Stimulated activated CD4-positive, alpha-beta T cell treated with anti-CD3 and anti-CD28 coated beads, Interleukin-12 subunit alpha, Interleukin-12 subunit beta, amount 100 ng/mL, for 4 hours (primary cell): Measurements from ENCODE around the gene VRTN.
"Not testable (repeated sequence)": the region's sequence is repeated elsewhere in the genome, so short reads cannot be mapped to it uniquely, and the experiment has no call there.

Experiments
- DNase-seq: peaks from one replicate; pipeline ENCODE4 v3.0.0-alpha.2; 2020

Gene VRTN, protein sequence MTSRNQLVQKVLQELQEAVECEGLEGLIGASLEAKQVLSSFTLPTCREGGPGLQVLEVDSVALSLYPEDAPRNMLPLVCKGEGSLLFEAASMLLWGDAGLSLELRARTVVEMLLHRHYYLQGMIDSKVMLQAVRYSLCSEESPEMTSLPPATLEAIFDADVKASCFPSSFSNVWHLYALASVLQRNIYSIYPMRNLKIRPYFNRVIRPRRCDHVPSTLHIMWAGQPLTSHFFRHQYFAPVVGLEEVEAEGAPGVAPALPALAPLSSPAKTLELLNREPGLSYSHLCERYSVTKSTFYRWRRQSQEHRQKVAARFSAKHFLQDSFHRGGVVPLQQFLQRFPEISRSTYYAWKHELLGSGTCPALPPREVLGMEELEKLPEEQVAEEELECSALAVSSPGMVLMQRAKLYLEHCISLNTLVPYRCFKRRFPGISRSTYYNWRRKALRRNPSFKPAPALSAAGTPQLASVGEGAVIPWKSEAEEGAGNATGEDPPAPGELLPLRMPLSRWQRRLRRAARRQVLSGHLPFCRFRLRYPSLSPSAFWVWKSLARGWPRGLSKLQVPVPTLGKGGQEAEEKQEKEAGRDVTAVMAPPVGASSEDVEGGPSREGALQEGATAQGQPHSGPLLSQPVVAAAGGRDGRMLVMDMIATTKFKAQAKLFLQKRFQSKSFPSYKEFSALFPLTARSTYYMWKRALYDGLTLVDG

DNA sequence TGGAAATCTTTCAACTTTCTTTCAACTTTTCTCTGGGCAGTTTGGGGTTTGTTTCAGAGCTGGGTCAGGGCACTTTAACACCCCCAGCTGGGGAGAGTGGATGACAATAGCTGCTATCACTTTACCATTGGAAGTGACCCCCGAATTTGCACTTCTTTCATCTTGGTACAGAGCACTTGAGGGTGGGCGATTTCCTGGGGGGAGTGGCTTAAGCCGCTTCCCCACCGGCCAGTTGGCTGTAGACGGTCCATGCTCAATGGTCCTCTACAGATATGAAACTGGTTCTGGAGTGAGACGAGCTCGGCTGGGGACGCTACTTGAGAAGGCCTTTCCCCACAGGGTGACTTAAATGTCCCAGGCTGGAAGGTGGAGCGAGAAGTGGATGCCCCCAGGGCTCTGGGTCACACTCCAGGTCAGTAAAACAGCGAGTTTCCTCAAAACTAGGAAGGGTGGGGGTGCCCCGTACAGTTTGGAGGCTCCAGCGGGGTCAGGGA, at the start of gene VRTN:
VRTN (plus strand) TSS at position 231 of the 494 bp plus-strand sequence. CDS start 8,313 bp downstream, outside the sequence.
- DNase-seq, result no peak

DNA sequence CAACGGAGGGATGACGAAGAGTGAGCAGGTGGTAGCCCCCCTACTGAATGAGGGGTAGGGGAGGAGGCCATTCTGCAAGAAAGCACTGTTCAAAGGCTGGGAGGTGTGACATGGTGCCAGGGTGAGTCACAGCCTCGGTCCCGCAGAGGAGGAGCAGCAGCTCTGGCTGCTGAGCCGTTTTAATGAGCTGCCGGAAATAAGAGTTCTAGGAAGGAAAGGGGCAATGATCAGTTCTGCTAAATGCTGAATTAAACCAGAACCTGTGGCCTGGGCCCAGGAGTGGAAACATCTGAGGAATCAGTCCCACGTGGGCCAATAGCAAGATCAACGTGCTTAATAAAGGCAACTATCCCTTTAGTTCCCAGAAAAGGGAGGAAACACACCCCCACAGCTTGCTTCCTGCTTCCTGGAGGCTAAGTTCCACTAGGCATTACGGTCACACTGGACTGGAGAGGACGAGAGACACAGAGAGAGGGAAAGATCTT, 49.2 kb upstream of the VRTN start:
- DNase-seq, result no peak

DNA sequence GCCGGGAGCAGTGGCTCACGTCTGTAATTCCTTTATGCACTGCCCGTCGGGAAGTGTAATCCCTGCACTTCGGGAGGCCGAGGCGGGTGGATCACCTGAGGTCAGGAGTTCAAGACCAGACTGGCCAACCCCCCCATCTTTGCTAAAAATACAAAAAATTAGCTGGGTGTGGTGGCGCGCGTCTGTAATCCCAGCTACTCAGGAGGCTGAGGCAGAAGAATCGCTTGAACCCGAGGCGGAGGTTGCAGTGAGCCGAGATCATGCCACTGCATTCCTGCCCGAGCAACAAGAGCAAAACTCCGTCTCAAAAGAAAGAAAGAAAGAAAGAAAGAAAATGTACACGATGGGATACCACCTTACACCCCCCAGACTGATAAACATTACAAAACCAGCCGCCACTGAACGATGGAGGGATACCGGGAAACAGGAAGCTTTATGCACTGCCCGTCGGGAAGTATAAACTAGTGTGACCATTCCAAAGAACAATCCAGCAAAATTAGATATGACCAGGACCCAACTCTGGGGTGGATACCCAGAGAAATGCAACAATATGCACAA, 46.6 kb upstream of the VRTN start:
- no peak for DNase-seq

DNA sequence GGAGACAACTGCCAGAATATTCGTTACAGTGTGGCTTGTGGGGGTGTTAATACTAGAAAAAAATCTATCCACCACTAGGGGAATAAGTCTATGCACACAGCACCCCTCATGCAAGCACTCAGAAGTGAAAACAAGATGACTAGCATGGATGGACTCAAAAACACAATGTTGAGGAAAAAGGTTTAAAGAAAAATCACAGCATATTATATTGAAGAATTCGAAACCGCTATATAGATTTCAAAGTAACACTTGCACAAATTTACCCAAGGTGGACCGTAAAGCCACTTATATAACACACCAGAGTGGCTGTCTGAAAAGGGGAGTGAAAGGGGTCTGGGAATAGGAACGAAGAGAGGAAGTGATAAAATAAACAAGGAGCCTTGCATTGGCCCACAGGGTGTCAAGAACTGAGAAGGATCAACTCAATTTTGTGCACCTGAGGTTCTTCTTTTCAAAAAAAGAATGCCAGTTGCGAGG, 46.1 kb upstream of the VRTN start:
- no peak for DNase-seq

DNA sequence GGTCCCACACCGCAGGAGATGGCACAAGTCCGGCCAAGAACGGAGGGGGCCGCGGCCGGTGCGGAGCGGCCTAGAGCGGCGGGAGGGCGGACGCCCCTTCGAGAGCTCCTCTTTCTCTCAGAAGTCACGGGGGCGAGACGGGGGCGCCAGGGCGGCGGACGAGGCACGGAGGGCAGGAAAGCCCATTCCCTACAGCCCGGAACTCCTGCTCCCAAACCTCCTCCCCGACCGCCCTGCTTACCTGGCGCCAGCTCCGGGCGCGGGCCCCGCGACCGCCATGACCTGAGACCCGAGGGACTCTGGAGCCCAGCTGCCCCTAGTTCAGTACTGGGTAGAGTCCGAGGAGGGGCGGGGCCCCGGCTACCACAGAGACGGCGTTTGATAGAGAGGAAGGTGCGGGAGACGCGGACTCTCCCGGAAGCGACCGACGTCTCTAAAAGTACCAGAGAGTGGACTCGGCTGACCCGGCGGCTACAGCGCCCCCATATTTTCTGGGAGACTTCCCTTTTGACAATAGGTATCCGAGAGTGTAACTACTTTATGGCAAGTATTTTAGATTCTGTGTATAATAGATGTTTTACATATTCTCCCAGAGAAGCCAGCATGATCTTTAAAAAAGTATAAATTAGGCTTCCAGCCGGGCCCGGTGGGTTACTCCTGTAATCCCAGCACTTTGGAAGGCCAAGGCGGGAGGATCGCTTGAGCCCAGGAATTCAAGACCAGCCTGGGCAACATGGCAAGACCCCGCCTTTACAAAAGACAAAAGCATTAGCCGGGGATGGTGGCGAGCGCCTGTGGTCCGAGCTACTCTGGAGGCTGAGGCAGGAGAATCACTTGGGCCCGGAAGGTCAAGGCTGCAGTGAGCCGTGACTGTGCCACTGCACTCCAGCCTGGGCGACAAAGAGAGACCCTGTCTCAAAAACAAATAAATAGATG, 45.4 kb upstream of the VRTN start, which contains the start of gene ABCD4:
ABCD4 (minus strand) TSS at position 301 of the 936 bp plus-strand sequence; CDS start at position 279, 22 bp downstream.
- peak; percentile 80 for DNase-seq

DNA sequence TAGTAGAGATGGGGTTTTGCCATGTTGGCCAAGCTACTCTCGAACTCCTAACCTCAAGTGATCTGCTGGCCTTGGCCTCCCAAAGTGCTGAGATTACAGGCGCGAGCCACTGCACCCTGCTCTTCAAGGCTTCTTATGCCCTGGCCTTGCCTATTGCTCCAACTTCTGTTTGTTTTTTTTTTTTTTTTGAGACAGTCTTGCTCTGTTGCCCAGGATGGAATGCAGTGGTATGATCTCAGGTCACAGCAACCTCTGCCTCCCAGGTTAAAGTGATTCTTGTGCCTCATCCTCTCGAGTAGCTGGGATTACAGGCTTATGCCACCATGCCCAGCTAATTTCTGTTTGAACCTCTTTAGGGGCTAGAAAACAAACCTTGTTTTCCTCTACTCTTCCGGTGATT, 39.6 kb upstream of the VRTN start:
- no peak for DNase-seq

DNA sequence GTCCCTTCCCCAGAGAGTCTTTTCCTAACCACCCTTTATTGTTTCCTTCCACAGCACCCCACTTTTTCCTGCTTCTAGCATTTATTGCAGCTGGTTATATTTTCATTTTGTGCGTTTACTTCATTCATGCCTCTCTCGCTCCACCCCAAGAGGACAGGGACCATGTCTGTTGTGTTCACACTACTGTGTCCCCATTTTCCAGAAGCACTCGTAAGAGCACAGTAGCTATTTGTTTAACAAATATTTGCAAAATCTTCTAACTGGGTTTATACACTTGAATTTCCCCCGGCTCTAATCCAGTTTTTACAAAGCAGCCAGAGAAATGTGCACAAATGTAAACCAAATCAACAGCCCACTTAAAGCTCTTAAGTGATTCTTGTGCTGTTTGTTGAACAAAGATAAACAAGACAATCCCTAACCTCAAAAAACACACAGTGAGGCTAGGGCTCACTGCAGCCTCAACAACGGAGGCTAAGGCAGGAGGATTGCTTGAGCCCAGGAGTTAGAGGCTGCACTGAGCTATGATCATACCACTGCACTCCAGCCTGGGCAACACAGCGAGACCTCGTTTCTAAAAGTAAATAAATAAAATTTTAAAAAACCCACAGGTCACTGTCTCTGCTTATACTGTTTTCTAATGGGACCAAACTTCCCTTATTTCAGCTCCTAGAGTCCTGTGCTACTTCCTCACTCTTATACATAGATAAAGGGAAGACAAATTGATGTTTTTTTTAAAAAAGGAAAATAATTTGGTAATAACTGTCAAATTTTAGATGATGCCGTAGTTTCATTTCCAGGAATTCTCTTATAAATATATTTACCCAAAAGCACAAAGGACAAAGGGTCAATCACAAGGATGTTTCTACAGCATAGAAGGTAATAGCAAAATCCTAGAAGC, 38.9 kb upstream of the VRTN start:
- DNase-seq, result no peak

DNA sequence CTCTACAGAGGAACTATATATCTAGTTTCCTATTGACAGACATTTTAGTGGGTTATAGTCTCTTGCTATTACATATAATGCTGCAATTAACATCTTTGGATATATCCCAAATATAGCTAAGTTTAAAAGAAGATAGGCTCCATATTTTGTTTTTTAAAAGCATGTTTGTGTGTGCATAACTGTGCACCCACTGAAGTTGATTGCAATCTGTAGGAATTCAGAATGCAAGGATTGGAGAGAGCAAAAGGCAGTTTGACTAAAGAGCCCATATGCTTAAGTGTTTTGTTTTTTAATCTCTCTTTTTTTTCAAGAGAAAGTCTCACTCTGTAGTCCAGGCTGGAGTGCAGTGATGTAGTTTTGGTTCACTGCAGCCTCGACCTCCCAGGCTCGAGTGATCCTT, 36.1 kb upstream of the VRTN start:
- no peak for DNase-seq

DNA sequence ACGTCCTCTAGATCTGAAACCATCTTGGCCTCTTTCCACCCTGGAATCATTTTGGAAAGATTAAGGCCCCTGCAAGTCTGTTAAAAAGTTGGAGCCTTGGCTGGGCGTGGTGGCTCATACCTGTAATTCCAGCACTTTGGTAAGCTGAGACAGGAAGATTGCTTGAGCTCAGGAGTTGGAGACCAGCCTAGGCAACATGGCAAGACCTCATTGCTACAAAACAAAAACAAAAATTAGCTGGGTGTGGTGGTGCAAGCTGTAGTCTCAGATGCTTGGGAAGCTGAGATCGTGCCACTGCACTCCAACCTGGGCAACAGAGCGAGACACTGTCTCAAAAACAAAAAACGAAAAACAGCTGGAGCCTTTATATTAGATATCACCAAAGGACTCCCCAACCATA, 34.7 kb upstream of the VRTN start:
- DNase-seq, result no peak

DNA sequence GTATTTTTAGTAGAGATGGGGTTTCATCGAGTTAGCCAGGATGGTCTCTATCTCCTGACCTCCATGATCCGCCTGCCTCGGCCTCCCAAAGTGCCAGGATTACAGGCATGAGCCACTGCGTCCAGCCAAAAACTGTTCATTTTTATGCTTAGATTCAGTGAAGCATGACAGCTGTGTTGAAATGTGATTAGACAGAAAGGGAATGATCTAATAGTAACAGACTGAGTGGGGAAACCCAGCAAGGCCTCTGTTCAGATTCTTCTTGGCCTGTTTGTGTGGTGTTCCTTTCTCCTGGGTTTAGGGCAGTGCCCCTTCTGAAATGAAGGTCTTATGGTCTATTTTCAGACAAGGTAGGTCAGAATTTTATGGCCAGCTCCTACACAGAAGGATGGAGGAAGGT, 33.7 kb upstream of the VRTN start:
- no peak for DNase-seq

DNA sequence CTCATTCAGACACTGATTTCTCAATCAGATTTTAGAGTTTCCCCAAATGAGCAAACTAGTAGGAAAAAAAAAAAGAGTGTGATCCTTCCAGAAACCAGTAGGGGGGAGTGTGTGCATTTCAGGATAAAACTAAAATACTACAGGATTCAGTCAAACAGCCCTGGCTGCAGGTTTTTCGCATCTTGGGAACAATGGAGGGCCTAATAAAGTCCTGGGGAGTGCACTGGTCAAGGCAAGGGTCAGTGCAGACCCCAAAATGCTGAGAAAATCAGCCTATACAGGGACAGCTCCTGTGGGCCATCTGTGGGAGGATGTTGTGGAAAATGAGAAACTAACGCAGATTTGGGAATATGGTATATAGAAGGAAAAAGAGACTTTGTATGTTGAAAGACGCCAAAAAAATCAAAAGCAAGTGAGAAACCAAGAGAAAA, 23.3 kb upstream of the VRTN start:
- no peak for DNase-seq

DNA sequence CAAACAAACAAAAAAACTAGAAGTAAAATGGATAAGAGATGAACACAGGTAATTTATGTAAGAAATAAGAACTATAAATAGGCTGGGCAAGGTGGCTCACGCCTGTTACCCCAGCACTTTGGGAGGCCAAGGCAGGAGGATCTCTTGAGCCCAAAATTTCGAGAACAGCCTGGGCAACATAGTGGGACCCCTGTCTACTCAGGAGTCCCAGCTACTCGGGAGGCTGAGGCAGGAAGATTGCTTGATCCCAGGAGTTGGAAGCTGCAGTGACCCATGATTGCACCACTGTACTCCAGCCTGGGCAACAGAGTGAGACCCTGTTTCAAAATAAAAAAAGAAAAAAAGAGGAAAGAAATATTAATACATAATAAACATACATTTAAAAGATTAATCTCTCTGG, 22.8 kb upstream of the VRTN start:
- no peak for DNase-seq

DNA sequence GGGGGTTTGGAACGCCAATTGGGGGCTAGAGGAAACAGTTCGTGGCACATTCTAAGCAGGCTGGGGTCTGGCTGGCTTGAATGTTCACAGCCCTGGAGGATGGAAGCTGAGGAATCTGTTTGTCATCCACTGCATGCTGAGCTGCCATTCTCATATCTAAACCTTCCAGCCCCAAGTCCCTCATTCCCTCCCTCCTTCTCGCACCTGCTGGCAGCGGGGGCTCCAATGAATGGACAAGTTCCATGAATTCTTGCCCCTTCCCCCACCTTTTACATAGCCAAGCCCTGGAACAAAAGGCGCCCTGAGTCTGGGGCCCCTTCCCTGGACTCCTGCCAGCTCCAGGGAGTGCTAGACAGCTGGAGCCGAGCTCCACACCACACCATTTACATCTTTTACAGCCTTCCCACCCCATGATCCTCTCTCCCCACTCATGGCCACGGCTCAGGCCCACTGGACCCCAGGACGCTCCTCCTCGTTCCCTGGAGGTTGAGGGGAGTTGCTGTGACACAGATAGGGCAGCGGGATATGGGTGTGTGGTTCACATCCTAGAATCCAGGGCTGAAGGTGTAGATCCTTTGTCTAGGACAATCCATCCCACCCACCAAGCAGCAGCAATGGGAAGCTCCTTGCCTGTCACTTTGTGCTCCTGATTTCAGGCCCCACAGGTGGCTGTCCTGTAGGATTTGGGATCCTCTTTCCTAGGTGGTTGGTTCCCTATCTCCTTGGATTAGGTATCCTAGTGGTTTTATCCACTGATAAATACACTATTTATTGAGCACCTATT, 21.7 kb upstream of the VRTN start:
- DNase-seq, result no peak

DNA sequence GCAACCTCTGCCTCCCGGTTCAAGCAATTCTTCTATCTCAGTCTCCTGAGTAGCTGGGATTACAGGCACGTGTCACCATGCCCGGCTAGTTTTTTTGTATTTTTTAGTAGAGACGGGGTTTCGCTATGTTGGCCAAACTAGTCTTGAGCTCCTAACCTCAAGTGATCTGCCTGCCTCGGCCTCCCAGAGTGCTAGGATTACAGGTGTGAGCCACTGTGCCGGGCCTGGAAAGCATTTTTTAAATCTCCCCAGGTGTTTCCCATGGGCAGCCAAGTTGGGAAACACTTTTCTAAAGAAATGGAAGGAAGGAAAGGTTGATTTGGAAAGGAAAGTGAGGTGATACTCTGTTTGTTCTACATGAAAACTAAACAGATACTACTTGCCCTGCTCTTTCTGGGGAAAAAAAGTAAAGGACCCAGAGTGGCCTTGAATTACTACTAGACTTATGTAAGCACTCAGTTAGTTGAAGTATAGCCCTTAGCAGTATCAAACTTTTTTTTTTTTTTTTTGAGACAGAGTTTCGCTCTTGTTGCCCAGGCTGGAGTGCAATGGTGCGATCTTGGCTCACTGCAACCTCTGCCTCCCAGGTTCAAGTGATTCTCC, 18.2 kb upstream of the VRTN start:
- not testable (repeated sequence) for DNase-seq

DNA sequence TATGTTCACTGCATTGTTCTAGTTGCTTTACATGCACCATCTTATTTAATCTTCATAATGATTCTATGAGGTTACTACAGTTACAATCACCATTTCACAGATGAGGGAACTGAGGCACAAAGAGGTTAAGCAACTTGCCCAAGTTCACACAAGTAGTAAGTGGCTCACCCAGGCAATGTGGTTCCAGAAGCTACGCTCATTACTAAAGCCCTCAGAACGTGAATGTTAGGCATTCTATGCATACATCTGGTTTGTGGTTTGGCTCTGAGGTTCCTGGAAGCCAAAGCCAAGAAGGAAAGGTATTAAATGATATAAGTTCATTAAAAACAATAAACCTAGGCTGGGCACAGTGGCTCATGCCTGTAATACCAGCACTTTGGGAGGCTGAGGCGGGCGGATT, 14.4 kb upstream of the VRTN start:
- no peak for DNase-seq

DNA sequence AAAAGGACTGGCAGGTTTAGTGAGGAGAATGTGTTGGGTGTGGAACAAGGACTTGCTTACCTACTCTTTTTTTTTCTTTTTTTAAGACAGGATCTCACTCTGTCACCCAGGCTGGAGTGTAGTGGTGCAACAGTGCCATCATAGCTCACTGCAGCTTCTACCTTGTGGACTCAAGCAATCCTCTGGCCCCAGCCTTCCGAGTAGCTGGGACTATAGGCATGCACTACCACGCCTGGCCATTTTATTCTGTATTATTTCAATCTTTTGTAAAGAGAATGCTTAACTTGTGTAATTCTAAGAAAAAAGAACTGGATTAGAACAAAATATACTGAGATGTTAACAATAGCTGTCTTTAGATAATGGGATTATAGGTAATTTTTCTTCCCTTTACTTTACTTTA, 1.9 kb upstream of the VRTN start:
- no peak for DNase-seq

DNA sequence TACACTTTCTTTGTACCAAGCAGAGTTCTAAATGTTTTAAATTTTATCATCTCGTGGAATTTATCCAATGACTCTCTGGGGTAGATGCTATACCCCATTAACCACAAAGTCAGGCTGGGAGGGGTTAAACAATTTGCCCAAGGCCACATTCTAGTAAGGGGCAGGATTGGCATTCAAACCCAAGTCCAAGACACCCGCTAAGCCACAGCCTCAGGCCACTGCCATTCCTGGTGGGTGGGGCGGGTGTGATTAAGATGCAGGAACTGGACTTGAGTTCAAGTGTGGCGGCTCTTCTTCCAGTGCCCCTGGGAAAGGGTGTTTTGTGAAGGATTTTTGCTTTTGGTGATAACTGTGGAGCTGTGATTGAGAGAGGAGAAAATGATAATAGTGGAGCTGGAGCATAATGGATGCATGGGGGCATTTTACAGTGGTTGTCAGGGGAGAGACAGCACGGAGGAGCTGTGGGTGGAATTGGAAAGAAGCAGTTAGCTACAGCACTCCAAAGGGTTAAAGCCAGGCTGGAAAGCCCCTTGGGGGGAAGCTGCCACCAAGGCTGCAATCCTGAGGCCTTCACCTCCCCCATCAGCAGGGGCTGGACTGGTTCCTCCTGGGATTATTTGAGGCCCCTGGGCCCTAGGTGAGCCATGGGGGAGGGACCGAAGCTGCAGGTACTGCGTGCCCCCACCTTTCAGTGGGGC, 1.0 kb upstream of the VRTN start:
- no peak for DNase-seq

DNA sequence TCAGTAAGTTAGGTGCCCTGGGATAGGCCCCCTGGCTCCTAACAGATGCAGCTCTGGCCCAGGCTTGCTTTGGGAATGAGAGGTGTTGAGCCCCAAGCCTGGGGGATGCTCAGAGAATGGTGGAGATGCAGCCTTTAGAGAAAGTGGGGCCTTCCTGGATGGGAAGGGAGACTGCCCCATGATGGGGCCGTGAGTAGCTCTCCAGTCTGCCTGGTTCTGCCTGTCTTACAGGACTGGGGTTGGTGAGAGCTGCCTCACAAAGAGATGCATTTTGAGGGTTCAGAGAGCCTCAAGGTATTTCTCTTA, 523 bp upstream of the VRTN start:
- no peak for DNase-seq

DNA sequence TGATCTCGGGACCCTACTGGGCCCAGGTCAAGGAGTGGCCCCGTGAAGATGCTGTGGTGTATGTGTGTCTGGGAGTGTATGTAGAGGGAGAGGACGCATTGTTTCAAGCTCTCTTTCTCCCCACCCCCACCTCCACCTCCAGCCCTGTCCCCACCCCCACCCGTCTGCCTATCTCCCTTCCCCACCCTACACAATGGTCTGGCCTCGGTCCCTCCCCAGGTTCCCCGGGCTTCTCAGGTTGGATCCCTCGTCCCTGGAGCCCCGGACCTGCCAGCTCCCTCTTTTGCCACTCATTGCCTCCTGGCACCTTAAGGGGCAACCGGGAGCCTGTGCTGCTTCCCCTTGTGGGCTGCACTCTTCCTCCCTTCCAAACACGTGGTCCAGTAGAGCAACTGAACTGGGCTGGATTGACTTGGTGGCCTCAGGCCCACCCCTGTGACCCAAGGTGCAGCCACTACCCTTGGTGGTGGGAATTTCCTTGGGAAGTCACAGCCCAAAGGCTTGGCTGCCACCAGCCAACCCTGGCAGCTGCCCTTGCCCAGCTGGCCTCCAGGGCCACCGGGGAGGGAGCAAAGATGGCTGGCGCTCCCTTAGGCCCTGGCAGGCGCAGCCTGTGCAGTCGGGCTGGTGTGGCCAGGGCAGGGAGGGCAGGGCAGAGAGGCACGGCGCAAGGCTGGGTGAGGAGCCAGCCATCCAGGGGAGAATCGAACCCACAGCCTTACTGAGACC, 628 bp downstream of the VRTN start:
- DNase-seq, result no peak
